Measurements from ENCODE around the gene DLL1.

DNA sequence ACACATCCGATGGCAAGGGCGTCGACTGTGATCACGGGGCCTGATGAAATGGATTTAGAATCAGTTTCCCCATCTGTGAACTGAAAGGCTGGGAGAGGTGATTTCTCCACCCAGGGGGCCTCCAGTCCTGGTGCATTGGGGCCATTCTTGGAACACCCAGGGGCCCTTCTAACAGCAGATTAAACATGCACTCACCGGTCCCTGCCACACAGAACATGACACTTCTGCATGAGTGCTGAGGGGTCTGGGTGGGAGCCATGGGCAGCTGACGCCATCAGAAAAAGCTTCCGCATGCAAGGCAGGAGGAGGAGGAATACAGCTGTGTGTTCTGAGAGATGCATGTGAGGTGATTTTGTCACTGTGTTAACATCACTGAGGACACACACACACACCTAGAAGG lies 26.8 kb downstream of the DLL1 start:
- TF ChIP-seq, protein P1, sequence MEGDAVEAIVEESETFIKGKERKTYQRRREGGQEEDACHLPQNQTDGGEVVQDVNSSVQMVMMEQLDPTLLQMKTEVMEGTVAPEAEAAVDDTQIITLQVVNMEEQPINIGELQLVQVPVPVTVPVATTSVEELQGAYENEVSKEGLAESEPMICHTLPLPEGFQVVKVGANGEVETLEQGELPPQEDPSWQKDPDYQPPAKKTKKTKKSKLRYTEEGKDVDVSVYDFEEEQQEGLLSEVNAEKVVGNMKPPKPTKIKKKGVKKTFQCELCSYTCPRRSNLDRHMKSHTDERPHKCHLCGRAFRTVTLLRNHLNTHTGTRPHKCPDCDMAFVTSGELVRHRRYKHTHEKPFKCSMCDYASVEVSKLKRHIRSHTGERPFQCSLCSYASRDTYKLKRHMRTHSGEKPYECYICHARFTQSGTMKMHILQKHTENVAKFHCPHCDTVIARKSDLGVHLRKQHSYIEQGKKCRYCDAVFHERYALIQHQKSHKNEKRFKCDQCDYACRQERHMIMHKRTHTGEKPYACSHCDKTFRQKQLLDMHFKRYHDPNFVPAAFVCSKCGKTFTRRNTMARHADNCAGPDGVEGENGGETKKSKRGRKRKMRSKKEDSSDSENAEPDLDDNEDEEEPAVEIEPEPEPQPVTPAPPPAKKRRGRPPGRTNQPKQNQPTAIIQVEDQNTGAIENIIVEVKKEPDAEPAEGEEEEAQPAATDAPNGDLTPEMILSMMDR (IDR thresholded peaks at IDR 0.05), result no peak
- TF ChIP-seq USF2 (IDR thresholded peaks at IDR 0.05) (no peak), CBX2 (IDR thresholded peaks at IDR 0.05; ENCODE audit: borderline replicate concordance, low read depth) (no peak), JUNB (IDR thresholded peaks at IDR 0.05) (no peak), POLR2A (IDR thresholded peaks at IDR 0.05; ENCODE audit: low read length) (no peak), RCOR1 (IDR thresholded peaks at IDR 0.05; ENCODE audit: low read depth, low read length) (no peak), PHF8 (IDR thresholded peaks at IDR 0.05; ENCODE audit: borderline replicate concordance, low read depth) (no peak), POLR2AphosphoS2 (conservative IDR thresholded peaks at IDR 0.05; ENCODE audit: low read length) (no peak), REST (IDR thresholded peaks at IDR 0.05) (no peak), NPAS2 (CRISPR knock-in tag; IDR thresholded peaks at IDR 0.05; ENCODE audit: borderline replicate concordance) (no peak), SMC3 (IDR thresholded peaks at IDR 0.05) (no peak)
